SHP77 treated with DMSO at 0.1 percent for 48 hours (cell line): ENCODE data around the gene GTPBP1.
A peak's percentile ranks its signal among the peaks of the same experiment; 100 is the strongest.

Source experiments
- DNase-seq: peaks from one replicate; lab custom pipeline; 2025; lab: John Stamatoyannopoulos, UW

GTPBP1 gene

GRCh38 chr22:38705235-38706100 is at the start of gene GTPBP1:
Gene GTPBP1, plus strand, starts transcription at chr22:38705944. Its CDS starts 12 bp downstream, at chr22:38705956.
- DNase-seq: peak; percentile 100

- peak; percentile 71 for DNase-seq
Observed at GRCh38 chr22:38656256-38657044, 49.3 kb upstream of the GTPBP1 start, which contains the start of the genes CBY1 and FAM227A. Gene CBY1, plus strand, starts transcription at chr22:38656638. Its CDS starts 11,417 bp downstream, at chr22:38668055. Gene FAM227A, minus strand, starts transcription at chr22:38656392. Its CDS starts 6,224 bp downstream, at chr22:38650168.

GRCh38 chr22:38657045-38657909 is 48.5 kb upstream of the GTPBP1 start:
- DNase-seq: peak; percentile 6

- DNase-seq: no peak
Observed at GRCh38 chr22:38674888-38675287, 30.9 kb upstream of the GTPBP1 start.

- no peak for DNase-seq
Observed at GRCh38 chr22:38675833-38676232, 29.9 kb upstream of the GTPBP1 start.

- DNase-seq: peak; percentile 70
Observed at GRCh38 chr22:38681582-38682335, 24.0 kb upstream of the GTPBP1 start, which contains the start of gene TOMM22. Gene TOMM22, plus strand, starts transcription at chr22:38681957. Its CDS starts 22 bp downstream, at chr22:38681979.

GRCh38 chr22:38684895-38685294 is 20.8 kb upstream of the GTPBP1 start:
- no peak for DNase-seq

- DNase-seq: no peak
Observed at GRCh38 chr22:38685761-38686160, 20.0 kb upstream of the GTPBP1 start.

GRCh38 chr22:38689651-38690050 is 16.1 kb upstream of the GTPBP1 start:
- no peak for DNase-seq

- no peak for DNase-seq
Observed at GRCh38 chr22:38694049-38694448, 11.7 kb upstream of the GTPBP1 start.

- no peak for DNase-seq
Observed at GRCh38 chr22:38694940-38695339, 10.8 kb upstream of the GTPBP1 start.

- no peak for DNase-seq
Observed at GRCh38 chr22:38696606-38697424, 8.9 kb upstream of the GTPBP1 start.

GRCh38 chr22:38697425-38698089 is 8.2 kb upstream of the GTPBP1 start:
- no peak for DNase-seq

GRCh38 chr22:38698407-38699094 is 7.2 kb upstream of the GTPBP1 start:
- DNase-seq: no peak

GRCh38 chr22:38699143-38699542 is 6.6 kb upstream of the GTPBP1 start:
- no peak for DNase-seq

GRCh38 chr22:38699784-38700183 is 6.0 kb upstream of the GTPBP1 start:
- no peak for DNase-seq

GRCh38 chr22:38700270-38700788 is 5.4 kb upstream of the GTPBP1 start:
- no peak for DNase-seq

- peak; percentile 41 for DNase-seq
Observed at GRCh38 chr22:38700789-38701628, 4.7 kb upstream of the GTPBP1 start, which contains the start of gene JOSD1. Gene JOSD1, minus strand, starts transcription at chr22:38700943. Its CDS starts 956 bp downstream, at chr22:38699987.
